ENCODE measurements around the gene DDTL.

GRCh38 chr22:24005201-24005600, 38.5 kb downstream of the DDTL start, which contains the start of gene GSTT4:
- no peak for TF ChIP-seq CTCF (conservative IDR thresholded peaks at IDR 0.05 in 1 of 2, IDR thresholded peaks at IDR 0.05 in 1 of 2; ENCODE audit: extremely low read depth in 1 of 2, insufficient read depth in 1 of 2, low read depth in 1 of 2, low read length in 2 of 2)
- no peak for TF ChIP-seq EZH2 (IDR thresholded peaks at IDR 0.05; ENCODE audit: borderline replicate concordance, low read length)

Data from mammary epithelial cell (primary cell).